H1 (cell line): Measurements from ENCODE around the gene PNPLA1. TPM values are rescaled to one million over a fixed set of nuclear protein-coding genes. Genes with fewer than 3 reads are reported as not detected.

Source experiments
- BACH1 ChIP-seq: IDR thresholded peaks from 2 replicates; pipeline ENCODE4 v1.6.1; 2012; ENCODE audit warnings: low read length, improper control_type of control experiment
- BCL11A ChIP-seq, 2 experiments: IDR thresholded peaks; one replicate each; pipeline ENCODE4 v1.6.1; 2011; ENCODE audit warnings: low read depth in 2 of 2, low read length in 2 of 2, mild to moderate bottlenecking in 2 of 2
- CBX8 ChIP-seq: fragments of 300-800, 300-1000 bp; sonication (generic); IDR thresholded peaks from 2 replicates; pipeline ENCODE4 v1.7.1; 2016; ENCODE audit warnings: low read depth, low read length, borderline replicate concordance
- CEBPB ChIP-seq: IDR thresholded peaks from 2 replicates; pipeline ENCODE4 v1.6.1; 2012; ENCODE audit warnings: low read depth, low read length
- CHD7 ChIP-seq: fragments of 300-600 bp; sonication (generic); IDR thresholded peaks from 2 replicates; pipeline ENCODE4 v1.7.1; 2012; ENCODE audit warnings: low read length, moderate library complexity, mild to moderate bottlenecking, inconsistent platforms; ENCODE audit not compliant: insufficient replicate concordance
- E2F6 ChIP-seq: IDR thresholded peaks from 2 replicates; pipeline ENCODE4 v1.6.1; 2012; ENCODE audit warnings: inconsistent platforms
- GTF2F1 ChIP-seq: IDR thresholded peaks from 2 replicates; pipeline ENCODE4 v1.6.1; 2012; ENCODE audit warnings: low read depth, low read length, improper control_type of control experiment, borderline replicate concordance
- HDAC6 ChIP-seq: IDR thresholded peaks from one replicate; pipeline ENCODE4 v1.7.1; 2012; ENCODE audit warnings: low read depth, mild to moderate bottlenecking, inconsistent platforms, low read length, moderate library complexity
- SP4 ChIP-seq: IDR thresholded peaks from 2 replicates; pipeline ENCODE4 v1.6.1; 2012; ENCODE audit warnings: low read length, inconsistent platforms
- TBP ChIP-seq: IDR thresholded peaks from 2 replicates; pipeline ENCODE4 v1.6.1; 2011; ENCODE audit warnings: low read depth, low read length, improper control_type of control experiment
- TCF12 ChIP-seq: IDR thresholded peaks from 2 replicates; pipeline ENCODE4 v1.6.1; 2011; ENCODE audit warnings: low read depth, mild to moderate bottlenecking, low read length
- polyA plus RNA-seq, 7 experiments: library from polyadenylated mRNA; depleted of rRNA in 3 of 7; stranded (reverse) in 5 of 7; unstranded in 2 of 7; fragments of >200 nt in 5 of 7; fragments of 200-250 nt in 2 of 7; gene quantifications; 1 replicate in 5 of 7; 2 replicates in 1 of 7; 4 replicates in 1 of 7; pipeline versions ENCODE4 v1.2.1 to v1.2.3, GENCODE V29; 2011 to 2013; ENCODE audit warnings: missing spikeins in 2 of 7, mixed read lengths in 2 of 7
- total RNA-seq: library from RNA; stranded (reverse); fragmentation: NEBNext Ultra II Directional; extraction: Animal tissue kit (Norgen Biotek cat#: 25700); gene quantifications from 2 replicates; pipeline ENCODE4 v1.2.1, GENCODE V29; 2021

PNPLA1 gene
- total and polyA plus RNA-seq, 2 of the 8 experiments (the other 6 are each of a cell fraction or from before 2014, with no cell fraction given) = not detected

GRCh38 chr6:36285187-36285671 is 15.4 kb downstream of the PNPLA1 start (continued):
- no peak for TF ChIP-seq CHD7
- no peak for TF ChIP-seq CBX8
- no peak for TF ChIP-seq HDAC6
- no peak for TF ChIP-seq TCF12
- TF ChIP-seq BACH1 = no peak
- TF ChIP-seq SP4 = no peak
- TF ChIP-seq CEBPB = peak; percentile 29; the same call in 1 of the 2 replicates
- no peak for TF ChIP-seq TBP
- TF ChIP-seq E2F6 = peak; percentile 71
- TF ChIP-seq BCL11A (IDR thresholded peaks at IDR 0.05; ENCODE audit: low read depth in 2 of 2, low read length in 2 of 2) = no peak
- TF ChIP-seq GTF2F1 = no peak
